ENCODE data around the gene NSUN2. TPM values are rescaled to one million over a fixed set of nuclear protein-coding genes. Genes with fewer than 3 reads are reported as not detected.

The NSUN2 gene
- 10 to 100 TPM; 21.3 to 44.1 (median 36.0) TPM for total RNA-seq
- polyA plus RNA-seq = 10 to 100 TPM; 40.8 to 66.8 (median 59.9) TPM
- long read RNA-seq, donor 1, transcript NSUN2-201 (19 exons, 3,303 nt) = major isoform, 6 of 8 reads
- long read RNA-seq, donor 1, partial matches to known transcripts = 0 of 8 reads
- long read RNA-seq, donor 1, other reads (novel, unspliced or antisense) = 0 of 8 reads
- long read RNA-seq, donor 2, partial matches to known transcripts = 0 of 3 reads
- long read RNA-seq, donor 2, other reads (novel, unspliced or antisense) = 0 of 3 reads
- long read RNA-seq, donor 3, transcript NSUN2-201 (19 exons, 3,303 nt) = major isoform, 5 of 5 reads
- long read RNA-seq, donor 3, partial matches to known transcripts = 0 of 5 reads
- long read RNA-seq, donor 3, other reads (novel, unspliced or antisense) = 0 of 5 reads
- long read RNA-seq, donor 4, transcript NSUN2-201 (19 exons, 3,303 nt) = major isoform, 5 of 15 reads
- long read RNA-seq, donor 4, partial matches to known transcripts = 5 of 15 reads
- long read RNA-seq, donor 4, other reads (novel, unspliced or antisense) = 2 of 15 reads
- long read RNA-seq, donor 5, transcript NSUN2-201 (19 exons, 3,303 nt) = major isoform, 64 of 81 reads
- long read RNA-seq, donor 5, partial matches to known transcripts = 2 of 81 reads
- long read RNA-seq, donor 5, other reads (novel, unspliced or antisense) = 11 of 81 reads
- long read RNA-seq, donor 6, transcript NSUN2-201 (19 exons, 3,303 nt) = major isoform, 5 of 10 reads
- long read RNA-seq, donor 6, partial matches to known transcripts = 3 of 10 reads
- long read RNA-seq, donor 6, other reads (novel, unspliced or antisense) = 2 of 10 reads
- long read RNA-seq, donor 7, partial matches to known transcripts = 0 of 1 reads
- long read RNA-seq, donor 7, other reads (novel, unspliced or antisense) = 0 of 1 reads
- long read RNA-seq, donor 8, partial matches to known transcripts = 0 of 3 reads
- long read RNA-seq, donor 8, other reads (novel, unspliced or antisense) = 0 of 3 reads
- long read RNA-seq, donor 9, transcript NSUN2-201 (19 exons, 3,303 nt) = major isoform, 5 of 6 reads
- long read RNA-seq, donor 9, partial matches to known transcripts = 0 of 6 reads
- long read RNA-seq, donor 9, other reads (novel, unspliced or antisense) = 0 of 6 reads
- long read RNA-seq, donor 10, partial matches to known transcripts = 0 of 6 reads
- long read RNA-seq, donor 10, other reads (novel, unspliced or antisense) = 0 of 6 reads

GRCh38 chr5:6632888-6633468 lies at the start of gene NSUN2, which contains the start of gene SRD5A1:
NSUN2 (minus strand) TSS chr5:6633044; CDS start chr5:6632979, 65 bp downstream.
SRD5A1 (plus strand) TSS chr5:6633440; CDS start chr5:6633577, 137 bp downstream.
- intact Hi-C loops (cut with DNase I) = loop anchor here (2.0 to 10.0 kb wide), 3 partner anchors 82 to 114 kb away; partner anchors contain the start of gene TENT4A (in 1 of the 2)
- TF ChIP-seq CTCF (IDR thresholded peaks at IDR 0.05) (no peak), POLR2A (IDR thresholded peaks at IDR 0.05) (peak; percentile 29 to 56)
- Histone ChIP-seq H3K27ac (peak within 1 kb of the TSS; percentile 86 to 92 (median 91)), H3K4me1 (replicated peaks in 1 of 2) (peaks cover 6 to 24% of the 10 kb centered on the region in 2 donors), H3K4me3 (peak within 1 kb of the TSS; percentile 34 to 92 (median 70)), H3K27me3 (no peaks in the 10 kb centered on the region), H3K9me3 (replicated peaks in 1 of 3) (no peaks in the 10 kb centered on the region), H3K36me3 (replicated peaks in 1 of 2) (peaks cover 0 to 23% of the 10 kb centered on the region in 2 donors)
- WGBS, 4 donors = 0 to 1% (median 0%) methylated on average over 15 to 66 of the region's 66 CpGs; no CpG with 5 or more reads in 1 of the 4 donors
- DNase-seq = peak; percentile 87 to 92 (median 90)

GRCh38 chr5:6682239-6682638 lies 49.4 kb upstream of the NSUN2 start:
- H3K36me3 ChIP-seq (replicated peaks in 1 of 2) = no peaks in the 10 kb centered on the region
- H3K9me3 ChIP-seq (replicated peaks in 1 of 3) = no peaks in the 10 kb centered on the region
- DNase-seq = no peak
- no peak for TF ChIP-seq CTCF (IDR thresholded peaks at IDR 0.05)
- no peak for TF ChIP-seq POLR2A (IDR thresholded peaks at IDR 0.05)
- no peaks in the 10 kb centered on the region for H3K27me3 ChIP-seq
- H3K4me1 ChIP-seq (replicated peaks in 1 of 2) = peaks cover 1 to 3% of the 10 kb centered on the region in 2 donors
- no peak overlapping the region for H3K27ac ChIP-seq
- WGBS, 4 donors = 48 to 69% (median 65%) methylated on average over 10 to 11 of the region's 11 CpGs
- no peak overlapping the region for H3K4me3 ChIP-seq
- intact Hi-C loops (cut with DNase I) = no loop called here

GRCh38 chr5:6681682-6682081 lies 48.8 kb upstream of the NSUN2 start:
- H3K27me3 ChIP-seq = no peaks in the 10 kb centered on the region
- H3K36me3 ChIP-seq (replicated peaks in 1 of 2) = no peaks in the 10 kb centered on the region
- no peaks in the 10 kb centered on the region for H3K9me3 ChIP-seq (replicated peaks in 1 of 3)
- no peak for DNase-seq
- intact Hi-C loops (cut with DNase I) = no loop called here
- TF ChIP-seq CTCF (IDR thresholded peaks at IDR 0.05) = no peak
- TF ChIP-seq POLR2A (IDR thresholded peaks at IDR 0.05) = no peak
- no peaks in the 10 kb centered on the region for H3K4me1 ChIP-seq (replicated peaks in 1 of 2)
- no peak overlapping the region for H3K4me3 ChIP-seq
- 40 to 90% (median 67%) methylated on average over 2 of the region's 2 CpGs for WGBS, 4 donors
- H3K27ac ChIP-seq = no peak overlapping the region

All from adrenal gland (tissue), 19 donors.